ENCODE results near the gene ST8SIA2.

GRCh38 chr15:92375057-92375456, 18.6 kb upstream of the ST8SIA2 start:
- TF ChIP-seq POLR2AphosphoS5 (IDR thresholded peaks at IDR 0.05; ENCODE audit: borderline replicate concordance, low read depth, low read length), result no peak
- TF ChIP-seq EZH2 (IDR thresholded peaks at IDR 0.05), result no peak

All from SK-N-MC (cell line).